GM19238 (cell line): Measurements from ENCODE around the gene FFAR3.
"Not testable (repeated sequence)": the region's sequence is repeated elsewhere in the genome, so short reads cannot be mapped to it uniquely, and the experiment has no call there.

Experiments
- DNase-seq: peaks from one replicate; pipeline ENCODE4 v3.0.0; 2011; ENCODE audit warnings: low spot score; ENCODE audit not compliant: insufficient read length

Gene FFAR3

GRCh38 chr19:35373492-35373891 lies 15.2 kb downstream of the FFAR3 start:
- DNase-seq: no peak

- DNase-seq: not testable (repeated sequence)
Observed at GRCh38 chr19:35374031-35374430, 15.8 kb downstream of the FFAR3 start.

- DNase-seq: no peak
Observed at GRCh38 chr19:35375505-35376307, 17.4 kb downstream of the FFAR3 start.

- DNase-seq: no peak
Observed at GRCh38 chr19:35377656-35378055, 19.4 kb downstream of the FFAR3 start.

GRCh38 chr19:35378356-35378755 lies 20.1 kb downstream of the FFAR3 start:
- no peak for DNase-seq

- DNase-seq: not testable (repeated sequence)
Observed at GRCh38 chr19:35379545-35379944, 21.3 kb downstream of the FFAR3 start.

GRCh38 chr19:35379992-35380391 lies 21.7 kb downstream of the FFAR3 start:
- no peak for DNase-seq

- DNase-seq: no peak
Observed at GRCh38 chr19:35380450-35381124, 22.3 kb downstream of the FFAR3 start.

GRCh38 chr19:35381318-35381717 lies 23.1 kb downstream of the FFAR3 start:
- no peak for DNase-seq

GRCh38 chr19:35381926-35382325 lies 23.7 kb downstream of the FFAR3 start:
- DNase-seq: no peak

GRCh38 chr19:35383536-35383935 lies 25.3 kb downstream of the FFAR3 start:
- no peak for DNase-seq

- no peak for DNase-seq
Observed at GRCh38 chr19:35388277-35389054, 30.2 kb downstream of the FFAR3 start.

- no peak for DNase-seq
Observed at GRCh38 chr19:35389192-35389861, 31.1 kb downstream of the FFAR3 start.

- DNase-seq: no peak
Observed at GRCh38 chr19:35392742-35393715, 34.8 kb downstream of the FFAR3 start.

GRCh38 chr19:35395382-35396199 lies 37.3 kb downstream of the FFAR3 start:
- DNase-seq: no peak

GRCh38 chr19:35396240-35396885 lies 38.1 kb downstream of the FFAR3 start:
- DNase-seq: no peak

GRCh38 chr19:35397064-35397463 lies 38.8 kb downstream of the FFAR3 start:
- no peak for DNase-seq

GRCh38 chr19:35398570-35398969 lies 40.3 kb downstream of the FFAR3 start:
- no peak for DNase-seq

GRCh38 chr19:35399231-35399630 lies 41.0 kb downstream of the FFAR3 start:
- no peak for DNase-seq
